ENCODE results near the gene ITPKB.

DNA sequence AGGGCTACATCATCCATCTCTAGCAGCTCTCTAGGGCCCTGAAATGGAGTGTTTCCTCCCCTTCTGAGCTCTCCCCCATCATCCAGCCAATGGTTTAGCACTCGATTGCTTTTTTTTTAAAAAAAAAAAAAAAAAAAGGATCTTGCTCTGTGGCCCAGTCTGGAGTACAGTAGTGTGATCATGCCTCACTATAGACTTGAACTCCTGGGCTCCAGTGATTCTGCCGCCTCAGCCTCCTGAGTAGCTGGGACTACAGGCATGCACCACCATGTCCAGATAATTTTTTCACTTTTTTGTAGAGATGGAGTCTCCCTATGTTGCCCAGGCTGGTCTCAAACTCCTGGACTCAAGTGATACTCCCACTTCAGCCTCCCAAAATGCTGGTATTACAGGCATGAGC is 12.1 kb upstream of the ITPKB start:
- TF ChIP-seq EZH2 (IDR thresholded peaks at IDR 0.05; ENCODE audit: borderline replicate concordance, low read depth, low read length, severe bottlenecking), result no peak
- TF ChIP-seq, protein P1, sequence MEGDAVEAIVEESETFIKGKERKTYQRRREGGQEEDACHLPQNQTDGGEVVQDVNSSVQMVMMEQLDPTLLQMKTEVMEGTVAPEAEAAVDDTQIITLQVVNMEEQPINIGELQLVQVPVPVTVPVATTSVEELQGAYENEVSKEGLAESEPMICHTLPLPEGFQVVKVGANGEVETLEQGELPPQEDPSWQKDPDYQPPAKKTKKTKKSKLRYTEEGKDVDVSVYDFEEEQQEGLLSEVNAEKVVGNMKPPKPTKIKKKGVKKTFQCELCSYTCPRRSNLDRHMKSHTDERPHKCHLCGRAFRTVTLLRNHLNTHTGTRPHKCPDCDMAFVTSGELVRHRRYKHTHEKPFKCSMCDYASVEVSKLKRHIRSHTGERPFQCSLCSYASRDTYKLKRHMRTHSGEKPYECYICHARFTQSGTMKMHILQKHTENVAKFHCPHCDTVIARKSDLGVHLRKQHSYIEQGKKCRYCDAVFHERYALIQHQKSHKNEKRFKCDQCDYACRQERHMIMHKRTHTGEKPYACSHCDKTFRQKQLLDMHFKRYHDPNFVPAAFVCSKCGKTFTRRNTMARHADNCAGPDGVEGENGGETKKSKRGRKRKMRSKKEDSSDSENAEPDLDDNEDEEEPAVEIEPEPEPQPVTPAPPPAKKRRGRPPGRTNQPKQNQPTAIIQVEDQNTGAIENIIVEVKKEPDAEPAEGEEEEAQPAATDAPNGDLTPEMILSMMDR (IDR thresholded peaks at IDR 0.05; ENCODE audit: borderline replicate concordance, extremely low read depth, low read length, poor library complexity, severe bottlenecking), result no peak

Measured in DND-41 (cell line).